GM18861 (cell line): Measurements from ENCODE around the gene MRPL10.
"Not testable (repeated sequence)": the region's sequence is repeated elsewhere in the genome, so short reads cannot be mapped to it uniquely, and the experiment has no call there.

Experiments used
- ATAC-seq: cut with Tn5 transposase; IDR thresholded peaks from one replicate; pipeline ENCODE4 v1.9.1; 2021; ENCODE audit not compliant: unreplicated experiment

MRPL10 gene

DNA sequence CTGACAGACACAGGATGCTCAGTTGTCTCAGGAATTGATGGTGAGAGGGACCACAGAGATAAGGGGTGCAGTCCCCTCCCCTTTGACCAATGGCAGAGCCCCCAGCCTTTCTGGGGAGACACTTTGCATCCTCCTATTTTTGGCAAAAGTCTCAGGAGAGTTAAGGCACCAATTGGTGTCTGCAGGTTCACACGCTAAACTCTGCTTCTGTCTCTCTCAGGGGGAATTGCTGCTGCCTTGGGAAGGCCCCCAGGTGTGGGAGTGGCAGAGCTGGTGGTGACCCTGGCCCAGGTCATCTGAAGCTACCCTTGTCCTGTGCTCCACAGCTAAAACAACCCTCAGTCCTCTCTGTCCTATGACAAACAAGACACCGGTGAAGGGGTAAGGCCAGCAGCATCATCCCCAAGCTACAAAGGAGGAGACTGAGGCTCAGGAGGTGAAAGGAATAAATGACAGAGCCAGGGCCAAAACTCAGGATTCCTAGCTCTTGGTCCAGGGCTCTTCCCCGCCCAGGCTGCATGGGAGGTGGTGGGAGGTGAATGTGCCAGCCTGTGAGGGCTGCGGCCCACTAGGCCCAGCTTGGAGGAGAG, 30.1 kb downstream of the MRPL10 start:
- no peak for ATAC-seq

DNA sequence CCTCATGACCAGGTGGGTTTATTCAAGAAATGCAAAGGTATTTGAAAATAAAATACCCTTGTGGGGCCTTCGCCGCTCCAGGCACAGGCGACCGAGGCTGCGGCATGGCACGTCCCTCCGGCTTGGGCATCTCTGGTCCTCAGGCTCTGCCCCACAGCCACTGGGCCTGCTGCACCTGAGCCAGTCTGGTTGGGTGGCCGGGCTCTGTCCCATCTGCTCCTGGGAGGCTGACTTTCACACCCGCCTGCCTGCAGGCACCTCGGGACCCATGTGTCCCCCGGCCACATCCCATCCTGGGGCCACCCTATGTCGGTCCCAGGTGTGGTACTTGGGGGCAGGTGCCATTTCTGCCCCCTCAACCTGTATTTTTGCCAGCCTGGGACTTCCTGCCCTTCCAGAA, 30.7 kb downstream of the MRPL10 start:
- ATAC-seq = no peak

DNA sequence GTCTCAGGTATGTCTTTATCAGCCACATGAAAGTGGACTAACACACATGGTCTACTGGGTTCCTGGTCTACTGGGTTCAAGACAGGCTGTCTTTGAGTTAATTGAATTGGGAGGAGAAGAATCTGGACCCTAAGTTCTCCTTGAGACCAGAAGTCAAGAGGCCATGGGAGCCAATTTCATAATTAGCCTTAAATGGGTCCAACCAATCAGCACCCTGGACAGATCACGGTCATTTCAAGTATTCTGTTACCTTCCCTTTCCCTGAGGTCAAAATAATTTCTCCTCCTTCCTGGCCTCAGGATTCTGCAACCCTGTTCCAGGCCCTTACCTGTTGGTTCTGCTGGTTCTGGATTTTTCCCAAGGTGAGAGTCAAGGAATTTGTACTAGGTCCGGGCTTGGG, 33.5 kb downstream of the MRPL10 start:
- no peak for ATAC-seq

DNA sequence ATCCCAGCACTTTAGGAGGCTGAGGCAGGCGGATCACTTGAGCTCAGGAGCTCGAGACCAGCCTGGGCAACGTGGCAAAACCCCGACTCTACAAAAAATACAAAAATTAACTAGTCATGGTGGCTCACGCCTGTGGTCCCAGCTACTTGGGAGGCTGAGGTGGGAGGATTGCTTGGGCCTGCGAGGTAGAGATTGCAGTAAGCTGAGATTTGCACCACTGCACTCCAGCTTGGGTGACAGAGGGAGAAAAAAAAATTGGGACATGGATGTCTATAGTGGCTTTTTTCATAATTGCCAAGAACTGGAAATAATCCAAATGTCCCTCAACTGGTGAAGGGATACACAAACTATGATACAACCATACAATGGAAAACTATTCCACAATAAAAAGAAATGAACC, 38.4 kb downstream of the MRPL10 start:
- no peak for ATAC-seq

DNA sequence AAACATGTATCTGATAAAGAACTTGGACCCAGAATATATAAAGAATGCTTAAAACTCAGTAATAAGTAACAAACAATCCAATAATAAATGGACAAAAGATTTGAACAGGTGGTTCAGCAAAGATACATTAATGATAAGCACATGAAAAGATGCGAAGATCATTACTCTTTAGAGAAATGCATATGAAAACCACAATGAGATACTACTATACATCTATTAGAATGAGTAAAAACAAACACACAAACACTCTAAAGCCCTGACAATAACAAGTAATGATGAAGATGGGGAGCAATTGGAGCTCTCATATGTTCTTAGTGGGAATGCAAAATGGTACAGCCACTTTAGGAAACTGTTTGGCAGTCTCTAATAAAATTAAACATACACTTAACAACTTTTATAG, 38.9 kb downstream of the MRPL10 start:
- no peak for ATAC-seq

DNA sequence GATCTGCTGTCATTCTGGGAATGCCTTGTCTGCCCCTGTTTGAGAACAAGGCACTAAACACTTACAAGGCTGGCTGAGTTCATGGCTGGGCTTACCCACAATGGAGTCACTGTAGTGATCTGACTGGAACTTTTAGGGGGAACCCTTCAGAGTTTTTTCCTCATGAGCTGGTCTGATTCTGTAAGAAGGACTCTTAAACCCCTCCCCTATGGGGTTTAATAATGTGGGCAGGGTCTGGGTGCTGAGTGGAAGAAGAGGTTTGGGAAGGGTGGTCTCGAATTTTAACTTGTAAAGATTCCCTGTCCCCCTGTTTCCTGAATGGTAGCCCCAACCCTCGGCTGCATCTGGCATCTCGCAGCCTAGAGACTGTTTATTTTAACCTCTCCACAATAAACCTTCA, 40.3 kb downstream of the MRPL10 start:
- ATAC-seq = no peak

DNA sequence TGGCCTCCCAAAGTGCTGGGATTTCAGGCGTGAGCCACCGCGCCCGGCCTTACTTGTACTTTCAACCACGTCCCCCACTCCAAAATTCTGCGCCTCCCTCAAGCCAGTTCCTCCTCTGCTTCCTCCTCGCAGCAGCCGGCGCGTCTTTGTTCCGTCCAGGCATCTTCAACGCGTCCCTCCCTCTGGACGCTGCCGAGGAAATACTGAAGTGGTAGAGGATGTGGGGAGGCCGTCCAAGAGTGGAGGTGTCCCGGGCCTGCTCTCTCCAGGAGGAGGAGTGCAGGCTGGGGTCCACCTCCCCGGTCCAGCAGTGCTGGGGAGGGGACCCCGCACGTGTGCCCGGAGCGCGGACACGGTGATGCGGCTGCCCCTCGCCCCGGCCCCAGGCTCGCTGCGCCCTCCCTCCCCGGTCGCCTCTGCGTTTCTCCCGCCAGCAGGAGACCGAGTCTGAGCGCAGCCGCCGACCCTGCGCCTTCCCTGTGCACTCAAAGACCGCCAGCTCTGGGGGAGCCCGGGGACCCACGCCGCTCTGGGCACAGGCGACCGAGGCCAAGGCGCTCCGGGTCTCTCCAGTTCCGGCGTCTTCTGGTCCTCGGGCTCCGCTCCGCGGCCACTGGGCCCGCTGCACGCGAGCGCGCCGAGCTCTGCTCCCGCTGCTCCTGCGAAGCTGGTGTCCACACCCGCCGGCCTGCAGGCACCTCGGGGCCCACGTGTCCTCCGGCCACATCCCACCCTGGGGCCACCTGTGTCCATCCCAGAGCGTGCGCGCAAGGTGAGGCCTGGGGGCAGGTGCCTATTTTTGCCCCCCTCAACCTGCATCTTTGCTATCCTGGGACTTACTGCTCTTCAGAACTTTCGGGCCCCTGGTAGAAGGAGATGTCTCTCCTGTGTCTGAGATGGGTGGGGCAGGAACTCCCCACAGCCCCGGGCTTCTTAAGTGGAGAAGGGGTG, 41.5 kb downstream of the MRPL10 start:
- no peak for ATAC-seq

DNA sequence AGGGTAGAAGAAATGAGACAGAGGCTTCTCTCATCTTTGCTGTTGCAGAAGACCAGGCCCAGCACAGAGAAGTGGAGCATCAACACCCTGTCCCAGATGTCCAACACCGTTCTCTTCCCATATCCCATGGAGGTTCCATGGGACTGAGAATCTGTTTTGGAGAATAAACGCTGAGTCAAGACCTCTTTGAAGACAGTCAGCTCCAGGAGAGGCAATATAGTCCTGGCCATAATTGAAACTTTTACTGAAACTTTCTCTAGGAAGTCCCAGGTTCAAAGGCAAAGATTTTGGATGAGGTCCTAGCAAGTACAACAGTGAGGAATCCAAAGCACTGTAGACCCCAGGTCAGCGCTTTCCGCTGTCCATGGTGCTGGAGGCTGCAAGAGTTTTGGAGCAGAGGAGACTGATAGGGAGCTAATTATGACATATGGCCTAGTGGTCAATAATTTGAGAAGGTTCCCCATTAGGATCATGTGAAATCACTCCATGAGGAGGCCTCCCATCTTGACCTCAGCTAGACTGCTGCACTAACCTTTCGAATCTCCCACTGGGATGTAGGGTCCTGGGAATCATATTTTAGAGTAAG, 45.7 kb downstream of the MRPL10 start:
- ATAC-seq = no peak

DNA sequence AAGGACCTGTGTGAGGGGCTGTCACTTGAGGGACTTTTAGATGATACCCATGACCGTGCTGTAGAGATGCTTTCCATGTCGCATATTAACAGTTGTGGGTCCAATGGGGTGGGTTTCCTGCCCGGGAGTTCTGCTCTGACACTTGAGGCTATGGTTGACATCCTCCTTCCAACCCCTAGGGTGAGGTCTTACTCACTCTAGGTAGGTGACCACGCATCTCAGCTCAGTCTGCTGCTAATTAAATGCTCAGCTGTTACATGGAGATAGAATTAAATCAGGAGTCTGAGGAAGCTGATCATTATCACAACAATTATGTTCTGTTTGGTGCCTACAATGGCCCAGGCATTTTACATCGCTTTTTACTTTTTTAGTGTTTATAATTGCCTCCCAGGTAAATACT, 49.9 kb downstream of the MRPL10 start:
- ATAC-seq = no peak

DNA sequence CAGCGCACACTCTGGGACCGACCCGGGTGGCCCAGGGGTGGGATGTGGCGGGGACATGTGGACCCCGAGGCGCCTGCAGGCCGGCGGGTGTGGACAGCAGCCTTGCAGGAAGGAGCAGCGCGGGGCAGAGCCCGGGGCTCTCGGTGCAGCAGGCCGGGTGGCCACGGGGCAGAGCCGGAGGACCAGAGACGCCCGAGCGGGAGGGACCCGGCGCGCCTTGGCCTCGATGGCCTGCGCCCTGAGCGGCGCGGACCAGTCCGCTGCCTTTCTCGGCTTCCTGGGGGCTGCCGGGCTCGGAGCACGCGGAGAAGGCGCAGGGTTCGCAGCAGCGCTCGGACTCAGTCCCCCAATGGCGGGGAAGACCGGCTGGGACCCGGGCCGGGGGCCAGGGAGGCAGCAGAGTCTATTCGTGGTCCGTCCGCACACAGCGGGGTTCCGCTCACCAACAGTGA, 53.1 kb downstream of the MRPL10 start:
- no peak for ATAC-seq

DNA sequence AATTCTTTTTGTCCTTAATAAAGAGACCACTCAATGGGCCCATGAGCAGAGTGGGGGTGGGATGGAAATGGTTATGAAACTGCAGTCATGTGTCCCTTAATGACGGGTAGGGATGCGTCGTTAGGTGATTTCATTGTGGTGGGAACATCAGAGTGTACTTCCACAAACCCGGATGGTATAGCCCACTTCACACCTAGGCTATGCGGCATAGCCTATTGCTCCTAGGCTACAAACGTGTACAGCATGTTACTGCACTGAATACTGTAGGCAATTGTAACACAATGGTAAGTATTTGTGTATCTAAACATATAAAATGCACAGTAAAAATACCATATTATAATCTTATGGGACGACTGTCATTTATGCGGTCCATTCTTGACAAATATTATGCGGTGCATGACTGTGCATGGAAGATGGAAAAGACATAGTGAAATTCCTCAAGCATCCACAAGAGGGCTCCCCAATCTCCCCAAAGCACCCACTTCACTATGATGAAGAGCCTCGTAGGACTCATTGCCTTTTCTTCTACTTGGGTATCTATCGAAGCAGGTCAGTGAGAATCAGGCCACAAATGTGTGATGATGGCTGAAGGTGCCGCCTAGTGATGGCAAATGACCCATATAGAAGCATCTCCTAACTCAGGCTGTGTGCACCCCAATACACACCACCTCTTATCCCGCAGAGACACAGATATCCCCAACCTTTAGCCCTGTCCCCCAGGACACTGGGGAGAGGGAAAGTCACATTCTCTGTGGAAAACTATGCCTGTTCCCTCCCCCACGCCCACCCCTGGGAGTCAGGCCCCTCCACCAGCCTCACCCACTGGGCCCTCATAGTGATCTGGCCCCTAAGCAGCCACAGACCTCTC, 54.8 kb downstream of the MRPL10 start:
- no peak for ATAC-seq

DNA sequence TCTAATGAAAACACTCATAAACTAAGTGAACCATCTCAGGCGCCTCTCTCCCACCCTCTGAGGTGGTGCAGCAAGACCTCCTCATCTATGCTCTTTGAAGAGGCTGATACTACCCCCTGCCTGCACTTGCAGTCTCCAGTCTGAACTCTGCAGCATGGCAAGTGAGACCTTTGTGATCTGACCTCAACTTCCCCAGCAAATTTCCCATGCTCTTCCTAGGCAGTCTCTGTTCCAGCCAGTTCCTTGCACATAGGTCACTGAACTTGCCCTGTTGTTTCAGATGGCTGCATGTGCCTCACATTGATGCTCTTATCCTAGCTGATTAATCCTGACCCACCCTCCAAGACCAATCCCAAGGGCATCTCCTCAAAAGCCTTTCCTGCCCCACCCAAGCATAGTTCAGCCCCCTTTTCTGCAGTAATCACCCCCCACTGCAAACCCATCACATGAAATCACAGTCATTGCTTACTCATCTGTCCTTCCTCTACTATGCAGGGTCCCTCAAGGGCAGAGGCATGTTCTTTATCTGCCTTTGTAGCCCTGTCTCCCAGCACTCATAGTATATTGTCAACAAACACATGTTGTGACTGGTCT, 56.3 kb downstream of the MRPL10 start:
- ATAC-seq = no peak

DNA sequence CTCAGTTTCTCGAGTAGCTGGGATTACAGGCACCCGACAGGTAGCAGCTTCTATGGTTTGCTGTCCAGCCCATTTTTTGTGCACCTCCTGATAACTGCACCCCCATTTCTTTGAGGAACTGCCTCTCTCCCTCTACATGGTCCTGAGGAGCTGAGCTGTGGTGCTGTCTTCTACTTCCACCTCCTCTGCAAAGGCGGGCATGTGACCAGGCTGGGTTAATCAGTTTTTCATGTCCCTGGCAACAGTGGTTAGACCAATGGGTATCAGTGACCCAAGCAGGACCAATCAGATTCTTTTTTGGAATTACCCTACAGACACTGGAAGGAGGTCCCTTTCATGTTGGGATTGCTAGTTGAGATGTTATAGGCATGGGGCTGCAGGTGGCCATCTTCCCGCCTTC, 57.0 kb downstream of the MRPL10 start:
- ATAC-seq = no peak

DNA sequence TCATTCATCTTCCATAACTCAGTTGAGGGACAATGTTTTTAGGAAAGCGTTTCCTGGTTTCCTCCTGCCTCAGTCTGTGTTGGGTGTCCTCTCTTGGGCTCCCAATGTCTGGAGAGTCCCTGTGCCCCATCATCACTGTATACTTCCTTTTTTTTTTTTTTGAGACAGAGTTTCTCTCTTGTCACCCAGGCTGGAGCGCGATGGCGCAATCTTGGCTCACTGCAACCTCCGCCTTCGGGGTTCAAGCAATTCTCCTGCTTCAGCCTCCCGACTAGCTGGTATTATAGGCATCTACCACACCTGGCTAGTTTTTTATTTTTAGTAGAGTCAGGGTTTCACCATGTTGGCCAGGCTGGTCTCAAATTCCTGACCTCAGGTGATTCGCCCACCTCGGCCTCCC, 57.7 kb downstream of the MRPL10 start:
- ATAC-seq = not testable (repeated sequence)
